Osteoblast (primary cell): ENCODE measurements around the gene MACO1. TPM values are rescaled to one million over a fixed set of nuclear protein-coding genes. Genes with fewer than 3 reads are reported as not detected.
A peak's percentile ranks its signal among the peaks of the same experiment; 100 is the strongest.

Experiments used
- DNase-seq: peaks from one replicate; pipeline ENCODE4 v3.0.0; 2011; ENCODE audit warnings: low spot score, mixed read lengths; ENCODE audit not compliant: insufficient read length; ENCODE audit errors: missing footprints
- H2AFZ ChIP-seq: 2 replicates; pipeline ENCODE4 v1.6.0; 2011; ENCODE audit warnings: mild to moderate bottlenecking, low read length
- H3K27ac ChIP-seq: 2 replicates; pipeline ENCODE4 v1.5.1; 2011; ENCODE audit warnings: mild to moderate bottlenecking, low read depth, low read length, moderate library complexity
- H3K27me3 ChIP-seq: 2 replicates; pipeline ENCODE4 v1.6.0; 2012; ENCODE audit warnings: mild to moderate bottlenecking, control low read depth, inconsistent platforms, low read length, moderate library complexity; ENCODE audit not compliant: insufficient read depth
- H3K36me3 ChIP-seq: 2 replicates; pipeline ENCODE4 v1.5.1; 2011; ENCODE audit warnings: mild to moderate bottlenecking, low read length, control low read depth, moderate library complexity; ENCODE audit not compliant: insufficient read depth
- H3K4me1 ChIP-seq: 2 replicates; pipeline ENCODE4 v1.5.1; 2011; ENCODE audit warnings: mild to moderate bottlenecking, low read length, control low read depth, moderate library complexity; ENCODE audit not compliant: insufficient read depth
- H3K4me2 ChIP-seq: 2 replicates; pipeline ENCODE4 v1.6.0; 2011; ENCODE audit warnings: mild to moderate bottlenecking, low read length; ENCODE audit not compliant: insufficient read depth
- H3K4me3 ChIP-seq: fragments of 200-600 bp; sonication (generic); 3 replicates; pipeline ENCODE4 v1.5.1; 2012; ENCODE audit warnings: mild to moderate bottlenecking, low read length, inconsistent platforms; ENCODE audit not compliant: insufficient read depth
- H3K79me2 ChIP-seq: 2 replicates; pipeline ENCODE4 v1.6.0; 2012; ENCODE audit warnings: mild to moderate bottlenecking, low read length, control low read depth, inconsistent platforms; ENCODE audit not compliant: insufficient read depth
- H3K9me3 ChIP-seq: 2 replicates; pipeline ENCODE4 v1.5.1; 2011; ENCODE audit warnings: low read depth, low read length, control low read depth
- H4K20me1 ChIP-seq: 2 replicates; pipeline ENCODE4 v1.6.0; 2012; ENCODE audit warnings: mild to moderate bottlenecking, low read length, control low read depth; ENCODE audit not compliant: insufficient read depth
- total RNA-seq: library from RNA; depleted of rRNA; stranded (reverse); fragments of >200 nt; gene quantifications from 2 replicates; pipeline ENCODE4 v1.2.3, GENCODE V29; 2012
- TF ChIP-seq, protein P1 (sequence below): IDR thresholded peaks from 2 replicates; pipeline ENCODE4 v1.5.1; 2011; ENCODE audit warnings: mild to moderate bottlenecking, low read depth, low read length, moderate library complexity; ENCODE audit errors: extremely low read depth

The MACO1 gene
- total RNA-seq, 1 donor: 35.5 TPM

DNA sequence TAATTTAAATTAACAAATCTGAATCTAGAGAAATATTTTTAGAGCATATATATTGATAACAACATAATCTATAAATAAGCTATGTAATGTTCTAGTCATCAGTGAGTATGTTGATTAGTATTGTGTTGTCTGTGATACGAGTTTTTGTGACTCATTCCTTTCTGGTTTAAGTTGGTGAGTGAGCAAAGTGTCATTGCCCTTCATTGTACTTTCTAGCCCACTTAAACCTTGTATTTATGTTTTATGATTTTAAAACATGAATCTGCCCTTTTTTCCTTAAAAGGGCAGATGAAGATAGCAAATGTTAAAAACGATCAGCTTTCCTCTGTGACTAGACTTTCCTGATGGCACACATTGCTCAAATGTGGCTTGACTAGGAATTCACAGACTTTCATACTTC is 38.5 kb downstream of the MACO1 start:
- no peaks in the 10 kb centered on the region for H3K27me3 ChIP-seq
- peaks cover 23% of the 10 kb centered on the region for H3K4me1 ChIP-seq
- H4K20me1 ChIP-seq: peaks cover 21% of the 10 kb centered on the region
- H3K79me2 ChIP-seq: peaks cover 41% of the 10 kb centered on the region
- peak overlapping the region; percentile 59 for H3K27ac ChIP-seq
- H3K4me3 ChIP-seq: no peak overlapping the region
- no peak overlapping the region for H3K4me2 ChIP-seq
- DNase-seq: peak; percentile 82
- no peak overlapping the region for H2AFZ ChIP-seq
- no peaks in the 10 kb centered on the region for H3K36me3 ChIP-seq
- TF ChIP-seq, protein P1, sequence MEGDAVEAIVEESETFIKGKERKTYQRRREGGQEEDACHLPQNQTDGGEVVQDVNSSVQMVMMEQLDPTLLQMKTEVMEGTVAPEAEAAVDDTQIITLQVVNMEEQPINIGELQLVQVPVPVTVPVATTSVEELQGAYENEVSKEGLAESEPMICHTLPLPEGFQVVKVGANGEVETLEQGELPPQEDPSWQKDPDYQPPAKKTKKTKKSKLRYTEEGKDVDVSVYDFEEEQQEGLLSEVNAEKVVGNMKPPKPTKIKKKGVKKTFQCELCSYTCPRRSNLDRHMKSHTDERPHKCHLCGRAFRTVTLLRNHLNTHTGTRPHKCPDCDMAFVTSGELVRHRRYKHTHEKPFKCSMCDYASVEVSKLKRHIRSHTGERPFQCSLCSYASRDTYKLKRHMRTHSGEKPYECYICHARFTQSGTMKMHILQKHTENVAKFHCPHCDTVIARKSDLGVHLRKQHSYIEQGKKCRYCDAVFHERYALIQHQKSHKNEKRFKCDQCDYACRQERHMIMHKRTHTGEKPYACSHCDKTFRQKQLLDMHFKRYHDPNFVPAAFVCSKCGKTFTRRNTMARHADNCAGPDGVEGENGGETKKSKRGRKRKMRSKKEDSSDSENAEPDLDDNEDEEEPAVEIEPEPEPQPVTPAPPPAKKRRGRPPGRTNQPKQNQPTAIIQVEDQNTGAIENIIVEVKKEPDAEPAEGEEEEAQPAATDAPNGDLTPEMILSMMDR: no peak
- H3K9me3 ChIP-seq: no peaks in the 10 kb centered on the region

DNA sequence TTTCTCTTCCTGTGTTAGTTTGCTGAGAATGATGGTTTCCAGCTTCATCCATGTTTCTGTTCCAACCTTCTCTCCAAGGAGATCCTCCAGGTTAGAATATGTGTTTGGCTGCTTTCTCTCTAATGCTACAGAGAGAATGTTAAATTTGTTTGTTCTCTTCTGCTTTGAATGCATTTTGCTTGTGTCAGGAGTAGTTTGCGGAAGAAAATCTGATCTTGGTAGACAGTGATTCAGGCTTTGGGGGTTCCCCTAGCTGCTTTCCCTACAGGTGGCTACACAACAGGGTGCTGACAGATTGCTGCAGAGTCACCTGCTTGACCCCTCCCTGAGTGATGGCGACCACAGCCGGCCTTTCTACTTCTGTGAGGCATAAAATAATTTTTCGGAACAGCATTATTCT is 41.8 kb downstream of the MACO1 start:
- no peak overlapping the region for H3K4me2 ChIP-seq
- H2AFZ ChIP-seq: no peak overlapping the region
- H3K4me1 ChIP-seq: peaks cover 23% of the 10 kb centered on the region
- H3K79me2 ChIP-seq: peaks cover 29% of the 10 kb centered on the region
- H3K4me3 ChIP-seq: no peak overlapping the region
- no peaks in the 10 kb centered on the region for H3K9me3 ChIP-seq
- H3K27ac ChIP-seq: no peak overlapping the region
- no peaks in the 10 kb centered on the region for H3K27me3 ChIP-seq
- H4K20me1 ChIP-seq: peaks cover 23% of the 10 kb centered on the region
- no peaks in the 10 kb centered on the region for H3K36me3 ChIP-seq
- DNase-seq: no peak
- TF ChIP-seq, protein P1: no peak

DNA sequence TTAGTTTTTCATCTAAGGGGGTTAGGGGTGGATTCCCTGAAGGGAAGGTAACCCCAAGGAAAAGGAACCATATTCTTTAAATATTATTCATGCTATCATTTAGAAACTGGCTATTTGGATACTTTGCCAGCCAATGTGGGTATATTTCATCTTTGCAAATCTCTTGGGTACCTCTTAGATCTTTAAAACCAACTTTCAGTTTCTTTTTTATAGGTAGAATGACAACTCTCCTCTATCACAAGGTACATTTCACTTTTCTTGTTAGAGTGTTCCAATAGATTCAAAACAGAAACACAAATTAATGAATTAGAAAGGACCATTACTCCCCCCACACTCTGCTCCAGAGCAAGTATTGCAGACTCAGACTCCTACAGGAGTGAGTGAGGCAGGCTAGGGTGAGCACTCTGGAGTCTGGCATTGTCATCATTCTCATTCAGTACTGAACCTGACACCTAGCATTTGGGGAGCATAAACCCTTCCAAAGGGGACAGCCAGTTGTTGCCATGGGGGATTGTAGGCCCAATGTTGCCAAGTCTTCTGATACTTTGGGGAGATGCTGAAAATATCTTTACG is 43.0 kb downstream of the MACO1 start:
- Histone ChIP-seq H3K9me3 (no peaks in the 10 kb centered on the region), H4K20me1 (peaks cover 16% of the 10 kb centered on the region), H2AFZ (no peak overlapping the region), H3K27me3 (no peaks in the 10 kb centered on the region), H3K36me3 (no peaks in the 10 kb centered on the region), H3K27ac (no peak overlapping the region), H3K4me1 (peaks cover 14% of the 10 kb centered on the region), H3K4me2 (peak overlapping the region; percentile 13), H3K79me2 (peaks cover 32% of the 10 kb centered on the region), H3K4me3 (no peak overlapping the region)
- DNase-seq: no peak
- TF ChIP-seq, protein P1: no peak

DNA sequence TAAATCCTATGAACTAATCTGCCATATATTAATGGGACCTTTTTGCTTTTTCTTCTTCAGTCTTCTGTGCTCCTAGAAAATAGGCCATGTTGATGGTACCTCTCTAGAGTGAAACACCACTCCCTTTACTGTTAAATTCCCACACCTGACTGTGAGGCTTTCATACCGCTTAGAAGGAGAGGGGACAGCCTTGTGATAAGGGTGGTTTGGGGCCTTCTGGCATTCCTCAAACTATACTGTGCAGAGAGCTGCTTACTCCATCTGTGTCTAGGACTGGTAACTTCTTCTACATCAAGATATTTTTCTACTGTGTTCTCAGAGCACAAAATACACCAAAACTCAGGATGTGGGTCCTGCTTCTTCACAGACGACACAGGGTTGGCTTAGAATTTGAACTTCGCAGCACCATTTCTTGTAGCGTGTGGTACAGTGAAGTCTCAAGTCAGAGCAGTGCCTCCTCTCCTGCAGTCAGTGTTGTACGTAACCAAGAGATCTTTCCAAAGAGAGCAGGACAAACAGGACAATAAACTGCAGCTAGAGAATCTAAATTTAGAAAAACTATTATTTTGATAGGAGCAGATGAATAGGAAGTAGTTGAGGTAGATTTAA is 43.8 kb downstream of the MACO1 start:
- Histone ChIP-seq H3K4me2 (no peak overlapping the region), H3K9me3 (no peaks in the 10 kb centered on the region), H3K27me3 (no peaks in the 10 kb centered on the region), H4K20me1 (peaks cover 16% of the 10 kb centered on the region), H3K27ac (no peak overlapping the region), H3K36me3 (no peaks in the 10 kb centered on the region), H3K4me3 (no peak overlapping the region), H2AFZ (no peak overlapping the region), H3K4me1 (peaks cover 6% of the 10 kb centered on the region), H3K79me2 (peaks cover 32% of the 10 kb centered on the region)
- TF ChIP-seq, protein P1: no peak
- no peak for DNase-seq
